Activated naive CD4-positive, alpha-beta T cell treated with anti-CD3 and anti-CD28 coated beads, Interleukin-2, amount 50 U/mL, for 16 hours (primary cell): ENCODE measurements around the gene KMT5C.
A peak's percentile ranks its signal among the peaks of the same experiment; 100 is the strongest.

Experiments
- DNase-seq: peaks from one replicate; pipeline ENCODE4 v3.0.0-alpha.2; 2020

The KMT5C gene

GRCh38 chr19:55369653-55370304 is 30.1 kb downstream of the KMT5C start:
- DNase-seq: peak; percentile 42

GRCh38 chr19:55370305-55370988 is 30.8 kb downstream of the KMT5C start, which contains the start of gene IL11:
Gene IL11 (minus strand): TSS chr19:55370463. CDS start chr19:55370310, 153 bp downstream.
- DNase-seq: no peak

- no peak for DNase-seq
These were observed 32.8 kb downstream of the KMT5C start for GRCh38 chr19:55372316-55373081.

GRCh38 chr19:55373306-55373992 is 33.8 kb downstream of the KMT5C start:
- no peak for DNase-seq

GRCh38 chr19:55373993-55374757 is 34.5 kb downstream of the KMT5C start:
- no peak for DNase-seq

GRCh38 chr19:55376241-55376933 is 36.7 kb downstream of the KMT5C start, which contains the start of gene TMEM190:
Gene TMEM190 (plus strand): TSS chr19:55376826. CDS start chr19:55376854, 28 bp downstream.
- no peak for DNase-seq

- DNase-seq: no peak
These were observed 37.9 kb downstream of the KMT5C start for GRCh38 chr19:55377356-55378131.

- no peak for DNase-seq
These were observed 39.5 kb downstream of the KMT5C start for GRCh38 chr19:55379174-55379573.

GRCh38 chr19:55382013-55382412 is 42.3 kb downstream of the KMT5C start:
- no peak for DNase-seq

- no peak for DNase-seq
These were observed 42.9 kb downstream of the KMT5C start for GRCh38 chr19:55382522-55383054.

GRCh38 chr19:55383279-55384130 is 43.8 kb downstream of the KMT5C start:
- DNase-seq: peak; percentile 57

- DNase-seq: peak; percentile 46
These were observed 44.6 kb downstream of the KMT5C start, which contains the start of gene TMEM238 for GRCh38 chr19:55384131-55384919. Gene TMEM238 (minus strand): TSS chr19:55384292. CDS start chr19:55384259, 33 bp downstream.

- DNase-seq: peak; percentile 97
These were observed 45.4 kb downstream of the KMT5C start for GRCh38 chr19:55384920-55385723.

- DNase-seq: peak; percentile 98
These were observed 46.2 kb downstream of the KMT5C start, which contains the start of gene RPL28 for GRCh38 chr19:55385724-55386492. Gene RPL28 (plus strand): TSS chr19:55385932. CDS start chr19:55386358, 426 bp downstream.

- DNase-seq: no peak
These were observed 46.9 kb downstream of the KMT5C start for GRCh38 chr19:55386493-55386971.

GRCh38 chr19:55387736-55388497 is 48.2 kb downstream of the KMT5C start:
- DNase-seq: no peak
